WTC11 (cell line): Measurements from ENCODE around the gene PSKH1. TPM values are rescaled to one million over a fixed set of nuclear protein-coding genes. Genes with fewer than 3 reads are reported as not detected.

Experiments
- ATAC-seq: fragments of 200-7000 bp; cut with Tn5 transposase; 2 replicates; pipeline ENCODE4 v1.10.0; 2021; ENCODE audit warnings: mild to moderate bottlenecking, moderate library complexity
- CTCF ChIA-PET: fragments of 300-600 bp; sonication (Branson Sonifier 250); formaldehyde crosslinking; loops from one replicate; lab custom pipeline; 2021; ENCODE audit warnings: antibody characterized with exemption; lab: Charles Lee
- POLR2A ChIA-PET: fragments of 350-600 bp; sonication (Branson Sonifier 250); formaldehyde crosslinking; loops from one replicate; lab custom pipeline; 2021; ENCODE audit warnings: antibody characterized with exemption; lab: Charles Lee
- DNase-seq: peaks from one replicate; pipeline ENCODE4 v3.0.0; 2021; ENCODE audit warnings: low spot score
- H3K27ac Mint-ChIP-seq: 2 replicates; pipeline ENCODE4 v1.8.0; 2021; ENCODE audit warnings: mixed read lengths
- H3K27me3 Mint-ChIP-seq: 2 replicates; pipeline ENCODE4 v1.8.0; 2021; ENCODE audit warnings: low read depth, mild to moderate bottlenecking, moderate library complexity, mixed read lengths
- H3K36me3 Mint-ChIP-seq: 2 replicates; pipeline ENCODE4 v1.8.0; 2021; ENCODE audit warnings: mixed read lengths
- H3K4me1 Mint-ChIP-seq: 2 replicates; pipeline ENCODE4 v1.8.0; 2022; ENCODE audit warnings: mixed read lengths
- H3K4me3 Mint-ChIP-seq: 2 replicates; pipeline ENCODE4 v1.8.0; 2021; ENCODE audit warnings: mild to moderate bottlenecking, moderate library complexity, mixed read lengths
- H3K9me3 Mint-ChIP-seq: 2 replicates; pipeline ENCODE4 v1.8.0; 2021; ENCODE audit warnings: mixed read lengths
- AFF4 ChIP-seq: sonication (generic); formaldehyde crosslinking; IDR thresholded peaks from 2 replicates; pipeline ENCODE4 v1.8.1; 2023; ENCODE audit warnings: mild to moderate bottlenecking, missing genetic modification reagents, borderline replicate concordance
- ATF1 ChIP-seq: sonication (generic); formaldehyde crosslinking; IDR thresholded peaks from 2 replicates; pipeline ENCODE4 v1.8.1; 2023; ENCODE audit warnings: mild to moderate bottlenecking, moderate library complexity, missing genetic modification reagents
- ATF3 ChIP-seq: sonication (generic); formaldehyde crosslinking; conservative IDR thresholded peaks from 2 replicates; pipeline ENCODE4 v1.8.1; 2022; ENCODE audit warnings: mild to moderate bottlenecking, missing genetic modification reagents
- GRHL2 ChIP-seq: fragments of 250-450 bp; sonication (Bioruptor Pico); IDR thresholded peaks from 2 replicates; pipeline ENCODE4 v1.8.0; 2022; ENCODE audit warnings: mild to moderate bottlenecking, moderate library complexity; ENCODE audit not compliant: insufficient replicate concordance, severe bottlenecking
- MXD4 ChIP-seq: fragments of 250-450 bp; sonication (Bioruptor Pico); IDR thresholded peaks from 2 replicates; pipeline ENCODE4 v1.8.0; 2021; ENCODE audit warnings: mild to moderate bottlenecking, moderate library complexity, borderline replicate concordance
- NFATC4 ChIP-seq: fragments of 250-450 bp; sonication (Bioruptor Pico); IDR thresholded peaks from 2 replicates; pipeline ENCODE4 v1.9.0; 2021; ENCODE audit warnings: mild to moderate bottlenecking
- NFE2L1 ChIP-seq: sonication (generic); formaldehyde crosslinking; IDR thresholded peaks from 2 replicates; pipeline ENCODE4 v1.8.1; 2023; ENCODE audit warnings: missing genetic modification reagents
- NR2C2 ChIP-seq: sonication (generic); formaldehyde crosslinking; IDR thresholded peaks from 2 replicates; pipeline ENCODE4 v1.8.0; 2022; ENCODE audit warnings: mild to moderate bottlenecking, missing genetic modification reagents
- PRDM15 ChIP-seq: sonication (generic); formaldehyde crosslinking; IDR thresholded peaks from 2 replicates; pipeline ENCODE4 v1.8.0; 2022; ENCODE audit warnings: missing genetic modification reagents
- PRRX2 ChIP-seq: fragments of 250-450 bp; sonication (Bioruptor Pico); IDR thresholded peaks from 2 replicates; pipeline ENCODE4 v1.8.0; 2021; ENCODE audit warnings: mild to moderate bottlenecking
- TCF7 ChIP-seq: sonication (generic); formaldehyde crosslinking; IDR thresholded peaks from 2 replicates; pipeline ENCODE4 v1.8.0; 2022; ENCODE audit warnings: mild to moderate bottlenecking, low read depth, missing genetic modification reagents, moderate library complexity
- ZBTB21 ChIP-seq: sonication (generic); formaldehyde crosslinking; IDR thresholded peaks from 2 replicates; pipeline ENCODE4 v1.8.1; 2023; ENCODE audit warnings: mild to moderate bottlenecking, missing genetic modification reagents, borderline replicate concordance
- ZNF219 ChIP-seq: sonication (generic); formaldehyde crosslinking; IDR thresholded peaks from 2 replicates; pipeline ENCODE4 v1.8.0; 2023; ENCODE audit warnings: missing genetic modification reagents, mild to moderate bottlenecking, borderline replicate concordance
- ZNF317 ChIP-seq: sonication (generic); formaldehyde crosslinking; IDR thresholded peaks from 2 replicates; pipeline ENCODE4 v1.8.1; 2023; ENCODE audit warnings: low read depth, mild to moderate bottlenecking, moderate library complexity, missing genetic modification reagents, borderline replicate concordance
- ZNF671 ChIP-seq: fragments of 250-450 bp; sonication (Bioruptor Pico); IDR thresholded peaks from 2 replicates; pipeline ENCODE4 v1.8.0; 2021; ENCODE audit warnings: mild to moderate bottlenecking
- ZSCAN18 ChIP-seq: fragments of 250-450 bp; sonication (Bioruptor Pico); IDR thresholded peaks from 2 replicates; pipeline ENCODE4 v2.1.2; 2022; ENCODE audit warnings: mild to moderate bottlenecking, moderate library complexity
- total RNA-seq: library from RNA; stranded (reverse); gene quantifications from 3 replicates; pipeline ENCODE4 v1.2.3, GENCODE V29; 2021
- TF ChIP-seq, protein P1 (sequence below): sonication (generic); formaldehyde crosslinking; IDR thresholded peaks from 2 replicates; pipeline ENCODE4 v1.8.1; 2022; ENCODE audit warnings: mild to moderate bottlenecking, moderate library complexity, missing genetic modification reagents
- TF ChIP-seq, protein P2 (sequence below): fragments of 250-450 bp; sonication (Bioruptor Pico); IDR thresholded peaks from 2 replicates; pipeline ENCODE4 v1.8.0; 2021; ENCODE audit warnings: mild to moderate bottlenecking
- TF ChIP-seq, protein P3 (sequence below): sonication (generic); formaldehyde crosslinking; IDR thresholded peaks from 2 replicates; pipeline ENCODE4 v1.8.1; 2023; ENCODE audit warnings: mild to moderate bottlenecking, missing genetic modification reagents, moderate library complexity

PSKH1 gene
- total RNA-seq, 1 experiment from 2014 or later, result 32.6 TPM

GRCh38 chr16:67957622-67958021 lies 64.6 kb downstream of the PSKH1 start:
- TF ChIP-seq, protein P1, sequence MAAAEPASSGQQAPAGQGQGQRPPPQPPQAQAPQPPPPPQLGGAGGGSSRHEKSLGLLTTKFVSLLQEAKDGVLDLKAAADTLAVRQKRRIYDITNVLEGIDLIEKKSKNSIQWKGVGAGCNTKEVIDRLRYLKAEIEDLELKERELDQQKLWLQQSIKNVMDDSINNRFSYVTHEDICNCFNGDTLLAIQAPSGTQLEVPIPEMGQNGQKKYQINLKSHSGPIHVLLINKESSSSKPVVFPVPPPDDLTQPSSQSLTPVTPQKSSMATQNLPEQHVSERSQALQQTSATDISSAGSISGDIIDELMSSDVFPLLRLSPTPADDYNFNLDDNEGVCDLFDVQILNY, result no peak
- TF ChIP-seq, protein P2, sequence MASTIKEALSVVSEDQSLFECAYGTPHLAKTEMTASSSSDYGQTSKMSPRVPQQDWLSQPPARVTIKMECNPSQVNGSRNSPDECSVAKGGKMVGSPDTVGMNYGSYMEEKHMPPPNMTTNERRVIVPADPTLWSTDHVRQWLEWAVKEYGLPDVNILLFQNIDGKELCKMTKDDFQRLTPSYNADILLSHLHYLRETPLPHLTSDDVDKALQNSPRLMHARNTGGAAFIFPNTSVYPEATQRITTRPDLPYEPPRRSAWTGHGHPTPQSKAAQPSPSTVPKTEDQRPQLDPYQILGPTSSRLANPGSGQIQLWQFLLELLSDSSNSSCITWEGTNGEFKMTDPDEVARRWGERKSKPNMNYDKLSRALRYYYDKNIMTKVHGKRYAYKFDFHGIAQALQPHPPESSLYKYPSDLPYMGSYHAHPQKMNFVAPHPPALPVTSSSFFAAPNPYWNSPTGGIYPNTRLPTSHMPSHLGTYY (CRISPR knock-in tag), result no peak
- TF ChIP-seq PRRX2 (CRISPR knock-in tag) (no peak), NR2C2 (no peak)
- ATAC-seq, result no peak
- DNase-seq, result no peak
- POLR2A ChIA-PET, result no interaction called here
- no peaks in the 10 kb centered on the region for H3K4me1 Mint-ChIP-seq
- CTCF ChIA-PET, result interaction anchor here (0.7 kb wide), 1 partner anchor 15 kb away, joined by 4 read pairs; no protein-coding TSS in a partner anchor
- H3K27ac Mint-ChIP-seq, result no peak overlapping the region
- no peaks in the 10 kb centered on the region for H3K9me3 Mint-ChIP-seq
- peaks cover 65% of the 10 kb centered on the region for H3K36me3 Mint-ChIP-seq
- H3K27me3 Mint-ChIP-seq, result no peaks in the 10 kb centered on the region
- H3K4me3 Mint-ChIP-seq, result no peak overlapping the region

- Mint-ChIP-seq H3K9me3 (no peaks in the 10 kb centered on the region), H3K4me1 (peaks cover 7% of the 10 kb centered on the region), H3K4me3 (no peak overlapping the region), H3K27me3 (no peaks in the 10 kb centered on the region), H3K27ac (no peak overlapping the region; the same call in 1 of the 2 replicates), H3K36me3 (peaks cover 57% of the 10 kb centered on the region)
- ChIA-PET CTCF (interaction anchor here (0.5 to 1.2 kb wide), 3 partner anchors 53 to 641 kb away, joined by 3 read pairs; no protein-coding TSS in a partner anchor), POLR2A (no interaction called here)
- ATAC-seq (no peak), DNase-seq (no peak)
- TF ChIP-seq PRDM15 (CRISPR knock-in tag) (no peak), GRHL2 (CRISPR knock-in tag) (no peak), ZNF317 (CRISPR knock-in tag) (no peak), ZNF219 (CRISPR knock-in tag) (no peak), MXD4 (CRISPR knock-in tag) (no peak), NFE2L1 (CRISPR knock-in tag) (no peak), ZNF671 (CRISPR knock-in tag) (no peak)
- TF ChIP-seq, protein P3, sequence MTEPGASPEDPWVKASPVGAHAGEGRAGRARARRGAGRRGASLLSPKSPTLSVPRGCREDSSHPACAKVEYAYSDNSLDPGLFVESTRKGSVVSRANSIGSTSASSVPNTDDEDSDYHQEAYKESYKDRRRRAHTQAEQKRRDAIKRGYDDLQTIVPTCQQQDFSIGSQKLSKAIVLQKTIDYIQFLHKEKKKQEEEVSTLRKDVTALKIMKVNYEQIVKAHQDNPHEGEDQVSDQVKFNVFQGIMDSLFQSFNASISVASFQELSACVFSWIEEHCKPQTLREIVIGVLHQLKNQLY (CRISPR knock-in tag), result no peak
Observed at GRCh38 chr16:67959536-67960329, 66.7 kb downstream of the PSKH1 start.

- CTCF ChIA-PET, result interaction anchor here (1.3 kb wide), 1 partner anchor 79 kb away, joined by 4 read pairs; no protein-coding TSS in a partner anchor
- ATAC-seq (no peak), DNase-seq (no peak)
- H3K36me3 Mint-ChIP-seq, result peaks cover 52% of the 10 kb centered on the region
- no peaks in the 10 kb centered on the region for H3K9me3 Mint-ChIP-seq
- peaks cover 25% of the 10 kb centered on the region for H3K4me1 Mint-ChIP-seq
- no peak overlapping the region for H3K4me3 Mint-ChIP-seq
- POLR2A ChIA-PET, result no interaction called here
- H3K27me3 Mint-ChIP-seq, result no peaks in the 10 kb centered on the region
- no peak overlapping the region for H3K27ac Mint-ChIP-seq
- no peak for TF ChIP-seq ATF1 (CRISPR knock-in tag)
- no peak for TF ChIP-seq ZSCAN18 (CRISPR knock-in tag)
- no peak for TF ChIP-seq ATF3 (CRISPR knock-in tag)
- TF ChIP-seq ZBTB21 (CRISPR knock-in tag), result no peak
- TF ChIP-seq AFF4 (CRISPR knock-in tag), result no peak
- TF ChIP-seq NFE2L1 (CRISPR knock-in tag), result no peak
- TF ChIP-seq NFATC4 (CRISPR knock-in tag), result no peak
- no peak for TF ChIP-seq TCF7
Observed at GRCh38 chr16:67961551-67961957, 68.5 kb downstream of the PSKH1 start.
